Gastrocnemius medialis (tissue), 4 donors: ENCODE data around the gene ARVCF. TPM values are rescaled to one million over a fixed set of nuclear protein-coding genes. Genes with fewer than 3 reads are reported as not detected.

ENCODE experiments used
- ATAC-seq, 2 donors: fragments of 150-250 bp; one replicate each; pipeline ENCODE4 v1.9.1; 2016
- DNase-seq, 2 donors: peaks; one replicate each; pipeline ENCODE4 v3.0.0-alpha.2; 2019
- H3K27ac ChIP-seq, 4 donors: fragments of 200-600 bp; sonication (generic); 1 replicate in 1 of 4; 2 replicates in 3 of 4; pipeline ENCODE4 v1.5.1; 2016 to 2018; ENCODE audit warnings: mild to moderate bottlenecking in 2 of 4, moderate library complexity in 1 of 4
- H3K27me3 ChIP-seq, 3 donors: fragments of 200-600 bp; sonication (generic) in 2 of 3; 1 replicate in 1 of 3; 2 replicates in 2 of 3; pipeline versions ENCODE4 v1.5.1 to v1.6.0; 2016 to 2019; ENCODE audit warnings: mild to moderate bottlenecking in 1 of 3, moderate library complexity in 1 of 3
- H3K36me3 ChIP-seq, 2 donors: fragments of 200-600 bp; sonication (generic) in 1 of 2; one replicate each; pipeline ENCODE4 v1.5.1; 2017 to 2018
- H3K4me1 ChIP-seq, 2 donors: fragments of 200-600 bp; sonication (generic) in 1 of 2; one replicate each; pipeline ENCODE4 v1.5.1; 2016 to 2017; ENCODE audit warnings: mild to moderate bottlenecking in 2 of 2
- H3K4me3 ChIP-seq, 4 donors: fragments of 200-600 bp; sonication (generic) in 3 of 4; 1 replicate in 1 of 4; 2 replicates in 3 of 4; pipeline ENCODE4 v1.5.1; 2016 to 2019; ENCODE audit warnings: mild to moderate bottlenecking in 2 of 4
- H3K9me3 ChIP-seq, 3 donors: fragments of 200-600 bp; sonication (generic) in 2 of 3; 1 replicate in 1 of 3; 2 replicates in 2 of 3; pipeline ENCODE4 v1.5.1; 2016 to 2019
- POLR2A ChIP-seq, 2 donors: fragments of 450-650 bp; IDR thresholded peaks; one replicate each; pipeline ENCODE4 v1.6.1; 2017; ENCODE audit warnings: antibody characterized with exemption in 2 of 2, mild to moderate bottlenecking in 2 of 2, moderate library complexity in 2 of 2
- in situ Hi-C, 4 donors: fragments of 200-750 bp; cut with MboI; loops; one replicate each; pipeline versions ENCODE4 v1.15.0 to v1.8.0; 2017; ENCODE audit warnings: low sequenced_read_pairs in 4 of 4
- intact Hi-C: fragments of 100-400 bp; cut with DNase I; formaldehyde crosslinking; loops from one replicate; pipeline ENCODE4 v1.15.1; 2023; ENCODE audit warnings: low total_unique reads
- total RNA-seq, 4 donors: library from RNA; depleted of rRNA; stranded (reverse); fragments of >200 nt; gene quantifications; one replicate each; pipeline versions ENCODE4 v1.1.0 to v1.2.3, GENCODE V29; 2016
- TF ChIP-seq, protein P1 (sequence below), 5 experiments: fragments of 450-650 bp in 3 of 5; fragments of 200-600 bp in 2 of 5; sonication (generic) in 2 of 5; IDR thresholded peaks in 4 of 5; conservative IDR thresholded peaks in 1 of 5; 1 replicate in 4 of 5; 2 replicates in 1 of 5; pipeline ENCODE4 v1.5.1; 2016 to 2019; ENCODE audit warnings: antibody characterized with exemption in 5 of 5, mild to moderate bottlenecking in 3 of 5, moderate library complexity in 3 of 5

The ARVCF gene
- total RNA-seq, 4 donors from 2014 or later = 6.9 to 19.6 (median 18.0) TPM

DNA sequence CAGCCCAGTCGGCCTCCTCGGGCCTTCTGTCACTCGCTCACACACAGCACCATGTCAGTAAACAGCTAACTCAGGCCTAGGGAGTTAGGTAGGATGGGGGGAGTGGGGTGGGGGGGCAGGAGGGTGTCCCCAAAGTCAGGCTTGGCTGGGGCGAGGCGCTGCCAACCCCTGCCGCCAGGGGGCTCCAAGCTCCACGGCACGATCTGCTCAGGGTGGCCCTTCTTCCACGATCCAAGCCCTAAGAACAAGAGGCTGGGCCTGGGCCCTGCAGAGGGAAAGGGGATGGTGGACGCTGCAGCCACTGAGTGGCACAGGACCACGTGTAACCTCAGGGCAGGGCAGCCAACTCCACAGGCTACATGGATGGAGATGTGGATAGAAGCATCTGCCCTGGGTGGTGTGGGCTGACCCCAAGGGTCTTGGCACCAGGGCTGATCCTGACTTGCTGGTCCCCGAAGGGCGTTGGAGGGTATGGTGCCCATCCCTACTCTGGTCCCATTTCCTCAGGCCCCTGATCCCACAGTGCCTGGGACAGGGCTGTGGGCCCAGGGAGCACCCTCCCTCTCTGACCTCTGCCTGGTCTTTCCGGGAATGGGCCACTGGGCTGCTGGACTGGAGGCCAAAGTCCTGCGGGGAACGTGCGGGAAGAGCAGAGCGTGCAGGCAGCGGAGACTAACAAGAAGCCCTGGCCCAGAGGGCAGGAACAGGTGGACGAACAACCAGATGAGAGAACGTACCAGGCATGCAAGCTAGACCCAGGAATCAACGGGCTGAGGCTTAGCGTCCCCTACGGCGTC lies 45.9 kb downstream of the ARVCF start:
- in situ Hi-C loops = loop anchor here in 3 of 4 donors (5.0 kb wide), 1 partner anchor 42 kb away; no protein-coding TSS in a partner anchor
- H3K36me3 ChIP-seq = peaks cover 0 to 20% of the 10 kb centered on the region in 2 donors
- TF ChIP-seq, protein P1, sequence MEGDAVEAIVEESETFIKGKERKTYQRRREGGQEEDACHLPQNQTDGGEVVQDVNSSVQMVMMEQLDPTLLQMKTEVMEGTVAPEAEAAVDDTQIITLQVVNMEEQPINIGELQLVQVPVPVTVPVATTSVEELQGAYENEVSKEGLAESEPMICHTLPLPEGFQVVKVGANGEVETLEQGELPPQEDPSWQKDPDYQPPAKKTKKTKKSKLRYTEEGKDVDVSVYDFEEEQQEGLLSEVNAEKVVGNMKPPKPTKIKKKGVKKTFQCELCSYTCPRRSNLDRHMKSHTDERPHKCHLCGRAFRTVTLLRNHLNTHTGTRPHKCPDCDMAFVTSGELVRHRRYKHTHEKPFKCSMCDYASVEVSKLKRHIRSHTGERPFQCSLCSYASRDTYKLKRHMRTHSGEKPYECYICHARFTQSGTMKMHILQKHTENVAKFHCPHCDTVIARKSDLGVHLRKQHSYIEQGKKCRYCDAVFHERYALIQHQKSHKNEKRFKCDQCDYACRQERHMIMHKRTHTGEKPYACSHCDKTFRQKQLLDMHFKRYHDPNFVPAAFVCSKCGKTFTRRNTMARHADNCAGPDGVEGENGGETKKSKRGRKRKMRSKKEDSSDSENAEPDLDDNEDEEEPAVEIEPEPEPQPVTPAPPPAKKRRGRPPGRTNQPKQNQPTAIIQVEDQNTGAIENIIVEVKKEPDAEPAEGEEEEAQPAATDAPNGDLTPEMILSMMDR (IDR thresholded peaks at IDR 0.05 in 4 of 5, conservative IDR thresholded peaks at IDR 0.05 in 1 of 5) = peak; percentile 85 to 99 (median 94)
- no peak for TF ChIP-seq POLR2A (IDR thresholded peaks at IDR 0.05)
- ATAC-seq (peak; percentile 73 to 75), DNase-seq (peak; percentile 35 to 55)
- H3K4me1 ChIP-seq = peaks cover 0 to 8% of the 10 kb centered on the region in 2 donors
- no peaks in the 10 kb centered on the region for H3K9me3 ChIP-seq
- no peak overlapping the region for H3K4me3 ChIP-seq
- H3K27ac ChIP-seq = peak overlapping the region in 3 of 4 donors; percentile 8 to 64 (median 64)
- intact Hi-C loops = loop anchor here (1.0 to 10.0 kb wide), 3 partner anchors 43 to 157 kb away; partner anchors contain the start of gene DGCR8
- no peaks in the 10 kb centered on the region for H3K27me3 ChIP-seq

DNA sequence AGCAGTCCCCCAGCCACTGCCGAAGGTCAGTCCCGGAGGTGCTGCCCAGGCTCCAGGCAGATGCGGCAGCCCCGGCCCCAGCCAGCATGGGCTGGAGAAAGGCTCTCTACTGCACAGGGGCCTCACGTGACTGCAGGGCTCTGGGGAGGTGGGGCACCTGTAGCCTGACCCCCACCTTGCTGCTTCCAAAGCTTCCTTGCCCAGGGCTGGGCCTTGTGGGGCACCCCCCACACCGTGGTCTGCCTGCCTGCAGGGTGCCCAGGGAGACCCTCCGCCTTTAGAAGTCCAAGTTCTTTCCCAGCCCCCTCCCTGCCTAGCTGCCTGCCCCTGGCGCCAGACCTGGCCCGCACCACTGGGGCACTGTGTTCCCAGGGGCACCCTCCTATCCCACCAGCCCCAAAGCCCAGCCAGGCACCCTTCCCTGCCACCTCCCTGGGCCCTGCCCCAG lies 46.6 kb downstream of the ARVCF start:
- no peak for DNase-seq
- Histone ChIP-seq H3K27ac (peak overlapping the region in 3 of 4 donors; percentile 8 to 64 (median 64)), H3K9me3 (no peaks in the 10 kb centered on the region)

DNA sequence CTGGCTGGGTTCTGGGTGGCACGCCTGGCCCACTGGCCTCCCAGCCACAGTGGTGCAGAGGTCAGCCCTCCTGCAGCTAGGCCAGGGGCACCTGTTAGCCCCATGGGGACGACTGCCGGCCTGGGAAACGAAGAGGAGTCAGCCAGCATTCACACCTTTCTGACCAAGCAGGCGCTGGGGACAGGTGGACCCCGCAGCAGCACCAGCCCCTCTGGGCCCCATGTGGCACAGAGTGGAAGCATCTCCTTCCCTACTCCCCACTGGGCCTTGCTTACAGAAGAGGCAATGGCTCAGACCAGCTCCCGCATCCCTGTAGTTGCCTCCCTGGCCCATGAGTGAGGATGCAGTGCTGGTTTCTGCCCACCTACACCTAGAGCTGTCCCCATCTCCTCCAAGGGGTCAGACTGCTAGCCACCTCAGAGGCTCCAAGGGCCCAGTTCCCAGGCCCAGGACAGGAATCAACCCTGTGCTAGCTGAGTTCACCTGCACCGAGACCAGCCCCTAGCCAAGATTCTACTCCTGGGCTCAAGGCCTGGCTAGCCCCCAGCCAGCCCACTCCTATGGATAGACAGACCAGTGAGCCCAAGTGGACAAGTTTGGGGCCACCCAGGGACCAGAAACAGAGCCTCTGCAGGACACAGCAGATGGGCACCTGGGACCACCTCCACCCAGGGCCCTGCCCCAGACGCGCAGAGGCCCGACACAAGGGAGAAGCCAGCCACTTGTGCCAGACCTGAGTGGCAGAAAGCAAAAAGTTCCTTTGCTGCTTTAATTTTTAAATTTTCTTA lies 47.3 kb downstream of the ARVCF start:
- intact Hi-C loops (no loop called here), in situ Hi-C loops (no loop called here)
- ATAC-seq (no peak), DNase-seq (no peak)
- Histone ChIP-seq H3K4me3 (no peak overlapping the region), H3K4me1 (no peaks in the 10 kb centered on the region), H3K27ac (peak overlapping the region in 1 of 4 donors; percentile 9), H3K27me3 (no peaks in the 10 kb centered on the region), H3K36me3 (peaks cover 0 to 26% of the 10 kb centered on the region in 2 donors), H3K9me3 (no peaks in the 10 kb centered on the region)
- TF ChIP-seq, protein P1 (IDR thresholded peaks at IDR 0.05 in 4 of 5, conservative IDR thresholded peaks at IDR 0.05 in 1 of 5) = no peak
- TF ChIP-seq POLR2A (IDR thresholded peaks at IDR 0.05) = no peak

More for the DNA sequence above, 46.6 kb downstream of the ARVCF start:
- peak; percentile 10 to 22 for ATAC-seq
- no peak overlapping the region for H3K4me3 ChIP-seq
- H3K4me1 ChIP-seq = peaks cover 0 to 6% of the 10 kb centered on the region in 2 donors
- no peak for TF ChIP-seq POLR2A (IDR thresholded peaks at IDR 0.05)
- TF ChIP-seq, protein P1 (IDR thresholded peaks at IDR 0.05 in 4 of 5, conservative IDR thresholded peaks at IDR 0.05 in 1 of 5) = no peak
- in situ Hi-C loops (loop anchor here in 3 of 4 donors (5.0 kb wide), 1 partner anchor 42 kb away; no protein-coding TSS in a partner anchor), intact Hi-C loops (loop anchor here (1.0 to 10.0 kb wide), 3 partner anchors 43 to 157 kb away; partner anchors contain the start of gene DGCR8)
- H3K36me3 ChIP-seq = peaks cover 0 to 20% of the 10 kb centered on the region in 2 donors
- no peaks in the 10 kb centered on the region for H3K27me3 ChIP-seq

- no peak for ATAC-seq
- TF ChIP-seq POLR2A (IDR thresholded peaks at IDR 0.05) = no peak
- TF ChIP-seq, protein P1 (IDR thresholded peaks at IDR 0.05 in 4 of 5, conservative IDR thresholded peaks at IDR 0.05 in 1 of 5) = no peak
- Histone ChIP-seq H3K27ac (no peak overlapping the region), H3K4me3 (no peak overlapping the region), H3K27me3 (no peaks in the 10 kb centered on the region), H3K36me3 (peaks cover 0 to 35% of the 10 kb centered on the region in 2 donors), H3K4me1 (no peaks in the 10 kb centered on the region), H3K9me3 (no peaks in the 10 kb centered on the region)
- no peak for DNase-seq
- intact Hi-C loops = no loop called here
- in situ Hi-C loops = no loop called here
Measured at GRCh38 chr22:19968450-19968891, 48.2 kb downstream of the ARVCF start.
